Mesendoderm (in vitro differentiated cells): Measurements from ENCODE around the gene ZNF469.

Source experiments
- DNase-seq: peaks from one replicate; pipeline ENCODE4 v3.0.0; 2013
- H2AK5ac ChIP-seq: 2 replicates; pipeline ENCODE4 v1.6.1; 2013; ENCODE audit warnings: low read length, inconsistent platforms
- H2BK120ac ChIP-seq: 2 replicates; pipeline ENCODE4 v1.6.1; 2013; ENCODE audit warnings: low read depth, mild to moderate bottlenecking, low read length, moderate library complexity, mixed read lengths
- H2BK15ac ChIP-seq: replicated peaks from 2 replicates; pipeline ENCODE4 v1.6.1; 2013; ENCODE audit warnings: low read depth, mild to moderate bottlenecking, moderate library complexity
- H2BK5ac ChIP-seq: 2 replicates; pipeline ENCODE4 v1.6.1; 2013; ENCODE audit warnings: low read length, inconsistent platforms
- H3K18ac ChIP-seq: 2 replicates; pipeline ENCODE4 v1.6.1; 2013; ENCODE audit warnings: mild to moderate bottlenecking, low read length, mixed read lengths
- H3K23ac ChIP-seq: one replicate; pipeline ENCODE4 v1.6.1; 2013; ENCODE audit warnings: low read length
- H3K27ac ChIP-seq: 2 replicates; pipeline ENCODE4 v1.5.1; 2013; ENCODE audit warnings: low read depth, mild to moderate bottlenecking, inconsistent platforms, low read length, moderate library complexity
- H3K27me3 ChIP-seq: 2 replicates; pipeline ENCODE4 v1.6.1; 2013; ENCODE audit warnings: low read length, control low read depth, mild to moderate bottlenecking, inconsistent platforms; ENCODE audit not compliant: insufficient read depth, poor library complexity
- H3K36me3 ChIP-seq: 2 replicates; pipeline ENCODE4 v1.6.1; 2013; ENCODE audit warnings: low read length, inconsistent platforms; ENCODE audit not compliant: control insufficient read depth, insufficient read depth
- H3K4ac ChIP-seq: one replicate; pipeline ENCODE4 v1.6.1; 2013; ENCODE audit warnings: low read depth, mild to moderate bottlenecking, low read length, moderate library complexity
- H3K4me1 ChIP-seq: 2 replicates; pipeline ENCODE4 v1.6.1; 2013; ENCODE audit warnings: low read depth, low read length, inconsistent platforms; ENCODE audit not compliant: control insufficient read depth
- H3K4me2 ChIP-seq: 2 replicates; pipeline ENCODE4 v1.6.1; 2013; ENCODE audit warnings: low read length
- H3K4me3 ChIP-seq: 2 replicates; pipeline ENCODE4 v1.5.1; 2013; ENCODE audit warnings: mild to moderate bottlenecking, low read length
- H3K56ac ChIP-seq: one replicate; pipeline ENCODE4 v1.6.1; 2013; ENCODE audit warnings: low read length
- H3K79me1 ChIP-seq: 2 replicates; pipeline ENCODE4 v1.6.1; 2013; ENCODE audit warnings: low read length, inconsistent platforms
- H3K79me2 ChIP-seq: 2 replicates; pipeline ENCODE4 v1.6.1; 2013; ENCODE audit warnings: mild to moderate bottlenecking, low read length; ENCODE audit not compliant: control insufficient read depth, insufficient read depth
- H3K9ac ChIP-seq: 2 replicates; pipeline ENCODE4 v1.6.1; 2013; ENCODE audit warnings: low read length, inconsistent platforms
- H4K5ac ChIP-seq: one replicate; pipeline ENCODE4 v1.6.1; 2013; ENCODE audit warnings: low read length
- H4K8ac ChIP-seq: one replicate; pipeline ENCODE4 v1.6.1; 2013; ENCODE audit warnings: low read depth, mild to moderate bottlenecking, control low read depth, low read length, moderate library complexity
- WGBS: extraction: QIAGEN DNeasy Blood & Tissue Kit; methylation state at CpG from one replicate; pipeline ENCODE4 v1.1.7; 2013; ENCODE audit warnings: low lambda C conversion rate, missing lambda C conversion rate; ENCODE audit not compliant: insufficient coverage; ENCODE audit errors: extremely low coverage; 5-methylcytosine and 5-hydroxymethylcytosine counted together

ZNF469 gene

GRCh38 chr16:88373211-88373610 is 9.5 kb upstream of the ZNF469 start:
- Histone ChIP-seq H3K4me2 (no peak overlapping the region), H3K4ac (no peak overlapping the region), H2BK120ac (no peak overlapping the region), H2BK5ac (no peak overlapping the region), H3K27ac (no peak overlapping the region), H3K56ac (no peak overlapping the region), H3K9ac (no peak overlapping the region), H3K18ac (no peak overlapping the region), H3K79me2 (no peaks in the 10 kb centered on the region), H4K5ac (no peak overlapping the region), H3K36me3 (no peaks in the 10 kb centered on the region), H3K4me1 (no peaks in the 10 kb centered on the region), H2AK5ac (no peak overlapping the region), H3K27me3 (no peaks in the 10 kb centered on the region), H3K4me3 (no peak overlapping the region), H3K79me1 (no peaks in the 10 kb centered on the region), H4K8ac (no peak overlapping the region), H3K23ac (no peak overlapping the region), H2BK15ac (no peak overlapping the region)
- WGBS: no CpG with 5 or more reads among the region's 2 CpGs
- DNase-seq: no peak

- DNase-seq: no peak
- H3K27ac ChIP-seq: no peak overlapping the region
- no peaks in the 10 kb centered on the region for H3K36me3 ChIP-seq
- H3K9ac ChIP-seq: no peak overlapping the region
- H3K4ac ChIP-seq: no peak overlapping the region
- H3K56ac ChIP-seq: no peak overlapping the region
- no peak overlapping the region for H3K18ac ChIP-seq
- WGBS: no CpG with 5 or more reads among the region's 5 CpGs
- no peak overlapping the region for H2BK120ac ChIP-seq
- no peak overlapping the region for H4K8ac ChIP-seq
- H3K79me2 ChIP-seq: no peaks in the 10 kb centered on the region
- H2BK15ac ChIP-seq: no peak overlapping the region
- H4K5ac ChIP-seq: no peak overlapping the region
- H3K23ac ChIP-seq: no peak overlapping the region
- H3K79me1 ChIP-seq: no peaks in the 10 kb centered on the region
- no peaks in the 10 kb centered on the region for H3K4me1 ChIP-seq
- H3K4me2 ChIP-seq: no peak overlapping the region
- H2BK5ac ChIP-seq: no peak overlapping the region
- H3K4me3 ChIP-seq: no peak overlapping the region
- no peak overlapping the region for H2AK5ac ChIP-seq
- H3K27me3 ChIP-seq: no peaks in the 10 kb centered on the region
These were observed 8.7 kb upstream of the ZNF469 start for GRCh38 chr16:88373927-88374492.

GRCh38 chr16:88374736-88375135 is 8.0 kb upstream of the ZNF469 start:
- H3K18ac ChIP-seq: no peak overlapping the region
- no peak overlapping the region for H3K56ac ChIP-seq
- no CpG with 5 or more reads among the region's 22 CpGs for WGBS
- H3K9ac ChIP-seq: no peak overlapping the region
- no peaks in the 10 kb centered on the region for H3K36me3 ChIP-seq
- no peaks in the 10 kb centered on the region for H3K79me2 ChIP-seq
- DNase-seq: no peak
- H4K5ac ChIP-seq: no peak overlapping the region
- no peaks in the 10 kb centered on the region for H3K4me1 ChIP-seq
- H2BK120ac ChIP-seq: no peak overlapping the region
- H3K27ac ChIP-seq: no peak overlapping the region
- no peak overlapping the region for H2BK5ac ChIP-seq
- H3K79me1 ChIP-seq: no peaks in the 10 kb centered on the region
- H2AK5ac ChIP-seq: no peak overlapping the region
- no peak overlapping the region for H3K23ac ChIP-seq
- H3K4ac ChIP-seq: no peak overlapping the region
- no peak overlapping the region for H3K4me3 ChIP-seq
- no peak overlapping the region for H4K8ac ChIP-seq
- H3K4me2 ChIP-seq: no peak overlapping the region
- H2BK15ac ChIP-seq: no peak overlapping the region
- H3K27me3 ChIP-seq: no peaks in the 10 kb centered on the region

GRCh38 chr16:88375236-88375975 is 7.4 kb upstream of the ZNF469 start:
- H2BK5ac ChIP-seq: no peak overlapping the region
- H2BK15ac ChIP-seq: no peak overlapping the region
- H3K27me3 ChIP-seq: no peaks in the 10 kb centered on the region
- H3K79me1 ChIP-seq: no peaks in the 10 kb centered on the region
- H2AK5ac ChIP-seq: no peak overlapping the region
- H3K18ac ChIP-seq: no peak overlapping the region
- H3K4me2 ChIP-seq: no peak overlapping the region
- H3K4ac ChIP-seq: no peak overlapping the region
- no peak overlapping the region for H2BK120ac ChIP-seq
- no peak overlapping the region for H4K5ac ChIP-seq
- H3K79me2 ChIP-seq: no peaks in the 10 kb centered on the region
- H3K9ac ChIP-seq: no peak overlapping the region
- no peak overlapping the region for H3K4me3 ChIP-seq
- H3K36me3 ChIP-seq: no peaks in the 10 kb centered on the region
- no peak overlapping the region for H3K56ac ChIP-seq
- H3K4me1 ChIP-seq: no peaks in the 10 kb centered on the region
- H4K8ac ChIP-seq: no peak overlapping the region
- no peak overlapping the region for H3K27ac ChIP-seq
- WGBS: no CpG with 5 or more reads among the region's 24 CpGs
- no peak for DNase-seq
- H3K23ac ChIP-seq: no peak overlapping the region

GRCh38 chr16:88375996-88376834 is 6.5 kb upstream of the ZNF469 start:
- Histone ChIP-seq H4K8ac (no peak overlapping the region), H3K27ac (no peak overlapping the region), H2BK15ac (no peak overlapping the region), H2BK120ac (no peak overlapping the region), H3K27me3 (no peaks in the 10 kb centered on the region), H3K79me1 (no peaks in the 10 kb centered on the region), H3K56ac (no peak overlapping the region), H3K4ac (no peak overlapping the region), H3K9ac (no peak overlapping the region), H3K23ac (no peak overlapping the region), H3K4me2 (no peak overlapping the region), H2BK5ac (no peak overlapping the region), H2AK5ac (no peak overlapping the region), H4K5ac (no peak overlapping the region), H3K79me2 (no peaks in the 10 kb centered on the region), H3K18ac (no peak overlapping the region), H3K4me1 (no peaks in the 10 kb centered on the region), H3K4me3 (no peak overlapping the region), H3K36me3 (no peaks in the 10 kb centered on the region)
- WGBS: no CpG with 5 or more reads among the region's 50 CpGs
- no peak for DNase-seq
